DND-41 (cell line): ENCODE results near the gene METTL25.

ENCODE experiments used
- EZH2 ChIP-seq: IDR thresholded peaks from 3 replicates; pipeline ENCODE4 v1.6.1; 2012; ENCODE audit warnings: borderline replicate concordance, low read depth, mild to moderate bottlenecking, moderate library complexity, low read length, inconsistent platforms; ENCODE audit not compliant: severe bottlenecking
- TF ChIP-seq, protein P1 (sequence below): IDR thresholded peaks from 2 replicates; pipeline ENCODE4 v1.5.1; 2012; ENCODE audit warnings: borderline replicate concordance, low read length, moderate library complexity, mild to moderate bottlenecking; ENCODE audit not compliant: poor library complexity, severe bottlenecking; ENCODE audit errors: extremely low read depth

DNA sequence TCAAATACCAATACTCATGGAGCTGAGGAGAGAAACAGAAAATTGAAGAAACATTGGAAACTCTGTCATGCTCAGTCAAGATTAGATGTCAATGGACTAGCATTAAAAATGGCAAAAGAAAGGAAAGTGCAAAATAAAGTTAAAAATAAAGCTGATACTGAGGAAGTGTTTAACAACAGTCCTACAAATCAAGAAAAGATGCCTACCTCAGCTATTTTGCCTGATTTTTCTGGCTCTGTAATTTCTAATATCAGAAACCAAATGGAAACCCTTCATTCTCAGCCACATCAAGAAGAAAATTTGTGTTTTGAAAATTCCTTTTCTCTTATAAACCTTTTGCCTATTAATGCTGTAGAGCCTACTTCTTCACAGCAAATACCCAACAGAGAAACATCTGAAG is 40.5 kb downstream of the METTL25 start:
- TF ChIP-seq, protein P1, sequence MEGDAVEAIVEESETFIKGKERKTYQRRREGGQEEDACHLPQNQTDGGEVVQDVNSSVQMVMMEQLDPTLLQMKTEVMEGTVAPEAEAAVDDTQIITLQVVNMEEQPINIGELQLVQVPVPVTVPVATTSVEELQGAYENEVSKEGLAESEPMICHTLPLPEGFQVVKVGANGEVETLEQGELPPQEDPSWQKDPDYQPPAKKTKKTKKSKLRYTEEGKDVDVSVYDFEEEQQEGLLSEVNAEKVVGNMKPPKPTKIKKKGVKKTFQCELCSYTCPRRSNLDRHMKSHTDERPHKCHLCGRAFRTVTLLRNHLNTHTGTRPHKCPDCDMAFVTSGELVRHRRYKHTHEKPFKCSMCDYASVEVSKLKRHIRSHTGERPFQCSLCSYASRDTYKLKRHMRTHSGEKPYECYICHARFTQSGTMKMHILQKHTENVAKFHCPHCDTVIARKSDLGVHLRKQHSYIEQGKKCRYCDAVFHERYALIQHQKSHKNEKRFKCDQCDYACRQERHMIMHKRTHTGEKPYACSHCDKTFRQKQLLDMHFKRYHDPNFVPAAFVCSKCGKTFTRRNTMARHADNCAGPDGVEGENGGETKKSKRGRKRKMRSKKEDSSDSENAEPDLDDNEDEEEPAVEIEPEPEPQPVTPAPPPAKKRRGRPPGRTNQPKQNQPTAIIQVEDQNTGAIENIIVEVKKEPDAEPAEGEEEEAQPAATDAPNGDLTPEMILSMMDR, result no peak
- TF ChIP-seq EZH2, result no peak
